Body of pancreas (tissue), 4 donors: ENCODE data around the gene RAB30.

Source experiments
- CTCF ChIP-seq, 7 experiments: fragments of 450-650 bp in 4 of 7; fragments of 200-600 bp in 3 of 7; sonication (generic) in 3 of 7; IDR thresholded peaks; one replicate each; pipeline ENCODE4 v1.5.1; 2016 to 2019; ENCODE audit warnings: antibody characterized with exemption in 7 of 7
- POLR2A ChIP-seq, 3 donors: fragments of 450-650 bp; IDR thresholded peaks; one replicate each; pipeline ENCODE4 v1.6.1; 2016; ENCODE audit warnings: antibody characterized with exemption in 3 of 3, mild to moderate bottlenecking in 2 of 3

- TF ChIP-seq CTCF (IDR thresholded peaks at IDR 0.05) (no peak), POLR2A (IDR thresholded peaks at IDR 0.05) (no peak)
Measured at GRCh38 chr11:82929121-82929520, 142.6 kb downstream of the RAB30 start.
